Endodermal cell (in vitro differentiated cells): Measurements from ENCODE around the gene RNFT1. TPM values are rescaled to one million over a fixed set of nuclear protein-coding genes. Genes with fewer than 3 reads are reported as not detected.
A peak's percentile ranks its signal among the peaks of the same experiment; 100 is the strongest.
"Not testable (repeated sequence)": the region's sequence is repeated elsewhere in the genome, so short reads cannot be mapped to it uniquely, and the experiment has no call there.

Experiments used
- DNase-seq: peaks from one replicate; pipeline ENCODE4 v3.0.0-alpha.2; 2017
- H3K27ac ChIP-seq: 2 replicates; pipeline ENCODE4 v1.5.1; 2013; ENCODE audit warnings: mild to moderate bottlenecking, low read depth, low read length, moderate library complexity
- H3K27me3 ChIP-seq: 2 replicates; pipeline ENCODE4 v1.6.1; 2013; ENCODE audit warnings: mild to moderate bottlenecking, low read length, moderate library complexity; ENCODE audit not compliant: insufficient read depth, control insufficient read depth, poor library complexity, severe bottlenecking
- H3K36me3 ChIP-seq: 2 replicates; pipeline ENCODE4 v1.7.0; 2013; ENCODE audit warnings: mild to moderate bottlenecking, low read length, moderate library complexity; ENCODE audit not compliant: control insufficient read depth, insufficient read depth
- H3K4me1 ChIP-seq: one replicate; pipeline ENCODE4 v1.7.0; 2013; ENCODE audit warnings: low read length; ENCODE audit not compliant: control insufficient read depth, insufficient read depth
- H3K4me3 ChIP-seq: 2 replicates; pipeline ENCODE4 v1.5.1; 2013; ENCODE audit warnings: mild to moderate bottlenecking, low read length, moderate library complexity
- H3K9ac ChIP-seq: 2 replicates; pipeline ENCODE4 v1.6.1; 2013; ENCODE audit warnings: mild to moderate bottlenecking, low read length, moderate library complexity; ENCODE audit not compliant: poor library complexity, severe bottlenecking; ENCODE audit errors: extremely low read depth
- H3K9me3 ChIP-seq: 2 replicates; pipeline ENCODE4 v1.6.1; 2013; ENCODE audit warnings: mild to moderate bottlenecking, low read length, moderate library complexity; ENCODE audit not compliant: control insufficient read depth
- H3K27ac Mint-ChIP-seq: 2 replicates; pipeline ENCODE4 v1.8.0; 2020; ENCODE audit warnings: mixed read lengths
- H3K27me3 Mint-ChIP-seq: 2 replicates; pipeline ENCODE4 v1.8.0; 2021; ENCODE audit warnings: mild to moderate bottlenecking, mixed read lengths; ENCODE audit not compliant: insufficient read depth
- H3K36me3 Mint-ChIP-seq: 2 replicates; pipeline ENCODE4 v1.8.0; 2020; ENCODE audit warnings: low read depth, mixed read lengths
- H3K4me1 Mint-ChIP-seq: 2 replicates; pipeline ENCODE4 v1.8.0; 2020; ENCODE audit warnings: mixed read lengths
- H3K4me3 Mint-ChIP-seq: 2 replicates; pipeline ENCODE4 v1.8.0; 2020; ENCODE audit warnings: mild to moderate bottlenecking, moderate library complexity, mixed read lengths
- H3K9me3 Mint-ChIP-seq: 2 replicates; pipeline ENCODE4 v1.8.0; 2020; ENCODE audit warnings: mild to moderate bottlenecking, mixed read lengths
- WGBS, 2 experiments: methylation state at CpG; one replicate each; pipeline versions ENCODE4 v1.1.5 to v1.1.7; 2013; ENCODE audit warnings: missing lambda C conversion rate in 2 of 2, mixed read lengths in 1 of 2; ENCODE audit not compliant: insufficient coverage in 1 of 2, insufficient read length in 1 of 2; 5-methylcytosine and 5-hydroxymethylcytosine counted together
- total RNA-seq, 2 donors: library from RNA; stranded (reverse); fragmentation: NEBNext Ultra II Directional in 1 of 2; extraction: Animal tissue kit (Norgen Biotek cat#: 25700) in 1 of 2; gene quantifications; 2 replicates in 1 of 2; 3 replicates in 1 of 2; pipeline ENCODE4 v1.2.1, GENCODE V29; 2021
- TF ChIP-seq, protein P1 (sequence below): fragments of 200-600 bp; sonication (generic); conservative IDR thresholded peaks from 2 replicates; pipeline ENCODE4 v1.5.0; 2021; ENCODE audit warnings: antibody characterized with exemption, mild to moderate bottlenecking

RNFT1 gene
- total RNA-seq, 2 donors from 2014 or later, result 8.6 to 14.7 TPM

DNA sequence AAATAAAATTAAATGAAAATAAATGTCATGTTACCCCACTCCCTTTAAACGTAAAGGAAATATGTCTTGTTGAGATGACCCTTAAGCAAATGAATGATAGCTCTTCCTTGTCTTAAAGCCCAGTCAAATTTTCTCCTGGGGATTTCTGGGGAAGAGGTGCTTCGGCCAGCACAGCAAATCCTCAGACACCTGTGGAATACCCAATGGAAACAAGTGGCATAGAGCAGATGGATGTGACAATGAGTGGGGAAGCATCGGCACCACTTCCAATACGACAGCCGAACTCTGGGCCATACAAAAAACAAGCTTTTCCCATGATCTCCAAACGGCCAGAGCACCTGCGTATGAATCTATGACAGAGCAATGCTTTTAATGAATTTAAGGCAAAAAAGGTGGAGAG, 18.1 kb downstream of the RNFT1 start:
- not testable (repeated sequence) for H3K4me3 ChIP-seq, H3K27me3 Mint-ChIP-seq, H3K4me1 ChIP-seq, H3K9me3 Mint-ChIP-seq, H3K9me3 ChIP-seq, H3K27ac ChIP-seq, H3K27me3 ChIP-seq, H3K27ac Mint-ChIP-seq, H3K4me3 Mint-ChIP-seq, H3K4me1 Mint-ChIP-seq, DNase-seq, H3K9ac ChIP-seq
- peaks cover 47% of the 10 kb centered on the region for H3K36me3 ChIP-seq
- WGBS, 2 experiments, result 94 to 96% methylated on average over 2 to 7 of the region's 7 CpGs
- peaks cover 21% of the 10 kb centered on the region for H3K36me3 Mint-ChIP-seq

DNA sequence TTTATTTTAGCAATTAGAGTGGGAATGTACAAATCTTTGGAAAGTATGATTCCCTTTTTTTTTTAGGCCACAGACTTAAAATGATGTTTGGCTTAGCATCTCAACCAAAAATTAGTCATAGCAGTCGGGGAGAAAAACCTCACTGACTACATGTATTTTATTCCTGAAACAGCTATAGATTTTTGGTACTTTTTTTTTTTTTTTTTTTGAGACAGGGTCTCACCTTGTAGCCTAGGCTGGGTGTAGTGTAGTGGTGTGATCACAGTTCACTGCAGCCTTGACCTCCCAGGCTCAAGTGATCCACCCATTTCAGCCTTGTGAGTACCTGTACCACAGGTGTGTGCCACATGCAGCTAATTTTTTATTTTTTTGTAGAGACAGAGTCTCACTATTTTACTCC, 23.4 kb downstream of the RNFT1 start:
- H3K27ac ChIP-seq, result no peak overlapping the region
- H3K4me1 ChIP-seq, result no peaks in the 10 kb centered on the region
- H3K4me3 Mint-ChIP-seq, result no peak overlapping the region
- no peak for DNase-seq
- TF ChIP-seq, protein P1, sequence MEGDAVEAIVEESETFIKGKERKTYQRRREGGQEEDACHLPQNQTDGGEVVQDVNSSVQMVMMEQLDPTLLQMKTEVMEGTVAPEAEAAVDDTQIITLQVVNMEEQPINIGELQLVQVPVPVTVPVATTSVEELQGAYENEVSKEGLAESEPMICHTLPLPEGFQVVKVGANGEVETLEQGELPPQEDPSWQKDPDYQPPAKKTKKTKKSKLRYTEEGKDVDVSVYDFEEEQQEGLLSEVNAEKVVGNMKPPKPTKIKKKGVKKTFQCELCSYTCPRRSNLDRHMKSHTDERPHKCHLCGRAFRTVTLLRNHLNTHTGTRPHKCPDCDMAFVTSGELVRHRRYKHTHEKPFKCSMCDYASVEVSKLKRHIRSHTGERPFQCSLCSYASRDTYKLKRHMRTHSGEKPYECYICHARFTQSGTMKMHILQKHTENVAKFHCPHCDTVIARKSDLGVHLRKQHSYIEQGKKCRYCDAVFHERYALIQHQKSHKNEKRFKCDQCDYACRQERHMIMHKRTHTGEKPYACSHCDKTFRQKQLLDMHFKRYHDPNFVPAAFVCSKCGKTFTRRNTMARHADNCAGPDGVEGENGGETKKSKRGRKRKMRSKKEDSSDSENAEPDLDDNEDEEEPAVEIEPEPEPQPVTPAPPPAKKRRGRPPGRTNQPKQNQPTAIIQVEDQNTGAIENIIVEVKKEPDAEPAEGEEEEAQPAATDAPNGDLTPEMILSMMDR, result no peak
- no peak overlapping the region for H3K9ac ChIP-seq
- 100% methylated on average over 1 of the region's 1 CpG; no CpG with 5 or more reads in 1 of the 2 experiments for WGBS, 2 experiments
- no peak overlapping the region for H3K27ac Mint-ChIP-seq
- peaks cover 2% of the 10 kb centered on the region for H3K4me1 Mint-ChIP-seq
- no peaks in the 10 kb centered on the region for H3K9me3 ChIP-seq
- peaks cover 42% of the 10 kb centered on the region for H3K36me3 Mint-ChIP-seq
- peaks cover 44% of the 10 kb centered on the region for H3K36me3 ChIP-seq
- H3K27me3 Mint-ChIP-seq, result no peaks in the 10 kb centered on the region
- H3K27me3 ChIP-seq, result no peaks in the 10 kb centered on the region
- H3K4me3 ChIP-seq, result no peak overlapping the region
- H3K9me3 Mint-ChIP-seq, result no peaks in the 10 kb centered on the region

GRCh38 chr17:59940697-59941096, 23.8 kb downstream of the RNFT1 start:
- H3K27ac Mint-ChIP-seq, H3K27ac ChIP-seq, H3K4me1 Mint-ChIP-seq, H3K4me1 ChIP-seq, H3K4me3 ChIP-seq, H3K27me3 ChIP-seq, H3K9me3 ChIP-seq, H3K4me3 Mint-ChIP-seq, H3K9me3 Mint-ChIP-seq, DNase-seq, H3K27me3 Mint-ChIP-seq, H3K9ac ChIP-seq: not testable (repeated sequence)
- H3K36me3 ChIP-seq, result peaks cover 40% of the 10 kb centered on the region
- peaks cover 43% of the 10 kb centered on the region for H3K36me3 Mint-ChIP-seq
- whole genome bisulfite sequencing, 2 experiments, result 92 to 94% methylated on average over 2 to 3 of the region's 3 CpGs

DNA sequence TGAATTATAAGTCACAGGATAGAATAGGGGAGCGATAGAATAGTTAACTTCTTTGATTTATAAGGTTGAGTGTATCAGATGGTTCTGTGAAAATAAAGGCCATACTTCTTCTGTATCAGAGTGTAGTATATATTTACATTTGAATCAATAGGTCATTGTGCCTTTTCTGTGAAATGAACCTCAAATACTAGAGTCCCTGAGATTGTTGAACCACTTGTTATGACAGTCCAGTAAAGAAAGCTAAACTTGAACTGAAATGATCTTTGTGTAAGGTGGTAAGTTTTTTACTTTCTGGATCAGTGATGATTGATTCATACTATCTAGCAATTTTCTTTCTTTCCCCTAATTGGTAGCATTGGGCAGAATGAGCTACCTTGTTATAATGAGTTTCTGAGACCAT, 31.2 kb downstream of the RNFT1 start:
- not testable (repeated sequence) for H3K27ac Mint-ChIP-seq, H3K27me3 Mint-ChIP-seq
- WGBS, 2 experiments, result 89% methylated on average over 1 of the region's 1 CpG; no CpG with 5 or more reads in 1 of the 2 experiments

GRCh38 chr17:59930768-59931167, 33.8 kb downstream of the RNFT1 start:
- peaks cover 45% of the 10 kb centered on the region for H3K36me3 Mint-ChIP-seq

More for the DNA sequence above, 31.2 kb downstream of the RNFT1 start:
- not testable (repeated sequence) for H3K27me3 ChIP-seq, DNase-seq, H3K4me1 Mint-ChIP-seq, H3K9ac ChIP-seq, H3K9me3 Mint-ChIP-seq, H3K27ac ChIP-seq, H3K4me1 ChIP-seq, H3K4me3 ChIP-seq, H3K4me3 Mint-ChIP-seq, H3K9me3 ChIP-seq
- peaks cover 42% of the 10 kb centered on the region for H3K36me3 ChIP-seq
- peaks cover 44% of the 10 kb centered on the region for H3K36me3 Mint-ChIP-seq

DNA sequence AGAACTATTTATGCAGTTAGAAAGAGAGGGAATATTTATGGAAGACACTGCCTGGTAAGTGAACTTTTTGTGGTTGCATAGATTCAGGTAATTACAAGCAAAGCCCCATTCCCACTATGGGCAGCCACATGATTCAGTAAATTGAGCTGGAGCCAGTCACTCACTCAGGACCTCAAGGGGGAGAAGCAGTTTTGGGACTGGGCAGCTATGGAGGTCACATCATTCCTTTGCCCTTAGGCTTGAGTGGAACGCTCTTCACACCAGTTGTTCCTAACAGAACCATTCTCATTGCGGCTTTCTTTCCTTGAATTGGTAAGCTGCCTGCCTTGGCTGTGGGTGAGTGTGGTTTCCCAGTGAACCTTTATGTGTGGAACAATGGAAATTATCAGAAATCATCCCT, 34.4 kb downstream of the RNFT1 start:
- H3K4me1 Mint-ChIP-seq, H3K4me3 Mint-ChIP-seq, H3K9me3 Mint-ChIP-seq, H3K4me1 ChIP-seq, H3K4me3 ChIP-seq, H3K9ac ChIP-seq, H3K27me3 ChIP-seq, DNase-seq, H3K27ac ChIP-seq, H3K9me3 ChIP-seq, H3K27me3 Mint-ChIP-seq, H3K27ac Mint-ChIP-seq: not testable (repeated sequence)
- peaks cover 44% of the 10 kb centered on the region for H3K36me3 Mint-ChIP-seq
- 96 to 100% methylated on average over 2 of the region's 2 CpGs for WGBS, 2 experiments
- peaks cover 51% of the 10 kb centered on the region for H3K36me3 ChIP-seq

More at GRCh38 chr17:59930768-59931167, 33.8 kb downstream of the RNFT1 start:
- not testable (repeated sequence) for DNase-seq, H3K4me3 Mint-ChIP-seq, H3K27me3 ChIP-seq, H3K4me3 ChIP-seq, H3K9me3 ChIP-seq, H3K27ac ChIP-seq, H3K4me1 ChIP-seq, H3K9ac ChIP-seq, H3K9me3 Mint-ChIP-seq, H3K4me1 Mint-ChIP-seq, H3K27me3 Mint-ChIP-seq
- H3K27ac Mint-ChIP-seq, result peak overlapping the region; percentile 5
- H3K36me3 ChIP-seq, result peaks cover 51% of the 10 kb centered on the region
- whole genome bisulfite sequencing, 2 experiments, result 80 to 83% methylated on average over 1 to 3 of the region's 3 CpGs
